ENCODE data around the gene F8. TPM values are rescaled to one million over a fixed set of nuclear protein-coding genes. Genes with fewer than 3 reads are reported as not detected.
A peak's percentile ranks its signal among the peaks of the same experiment; 100 is the strongest.

F8 gene
- total and polyA plus RNA-seq, 2 of the 4 experiments (the other 2 are of a cell fraction) = 1.4 to 1.5 TPM

DNA sequence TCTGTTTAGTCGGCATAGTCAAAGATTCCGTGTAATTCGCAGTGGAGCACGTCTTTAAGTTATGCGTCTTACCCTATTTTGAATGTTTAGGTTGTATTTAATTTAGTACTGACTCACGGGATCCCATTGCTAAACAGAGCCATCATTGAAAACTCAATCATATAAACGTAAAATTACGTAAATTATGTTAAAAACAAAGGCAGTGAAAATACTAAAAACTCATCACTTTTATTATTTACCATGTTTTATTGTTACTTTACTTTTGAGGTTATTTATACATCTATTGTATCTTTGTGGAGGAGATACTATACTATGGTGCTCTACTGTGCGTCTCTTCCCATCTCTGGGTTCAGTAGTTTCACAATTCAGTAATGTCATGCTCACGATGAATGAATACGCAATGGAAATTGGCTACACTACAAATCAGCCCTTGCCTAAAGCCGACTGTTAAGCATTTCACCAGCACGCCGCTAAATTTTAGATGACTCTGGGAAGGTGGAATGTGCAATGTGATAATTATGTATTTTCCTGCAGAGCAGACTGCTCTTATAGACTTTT is 5.1 kb upstream of the F8 start:
- peak; percentile 70 for DNase-seq
- intact Hi-C loops (cut with micrococcal nuclease) = loop anchor here (2.0 kb wide), 1 partner anchor 43 kb away; the partner anchor contains the start of genes BRCC3, CMC4 and MTCP1
- TF ChIP-seq FOS (IDR thresholded peaks at IDR 0.05; ENCODE audit: low read depth, low read length) = no peak
- TF ChIP-seq RFX5 (IDR thresholded peaks at IDR 0.05; ENCODE audit: low read depth, low read length) = no peak
- no peak for TF ChIP-seq BHLHE40 (IDR thresholded peaks at IDR 0.05; ENCODE audit: low read depth, low read length)
- TF ChIP-seq SMC3 (IDR thresholded peaks at IDR 0.05; ENCODE audit: low read depth, low read length) = no peak
- TF ChIP-seq MAZ (IDR thresholded peaks at IDR 0.05; ENCODE audit: borderline replicate concordance, low read depth, low read length) = no peak
- no peak for TF ChIP-seq MXI1 (IDR thresholded peaks at IDR 0.05; ENCODE audit: borderline replicate concordance, low read depth, low read length)
- TF ChIP-seq CEBPB (IDR thresholded peaks at IDR 0.05; ENCODE audit: low read depth, low read length) = peak; percentile 81
- TF ChIP-seq USF2 (IDR thresholded peaks at IDR 0.05; ENCODE audit: low read depth, low read length) = no peak
- TF ChIP-seq RAD21 (IDR thresholded peaks at IDR 0.05; ENCODE audit: low read length) = no peak
- no peak for TF ChIP-seq CTCF (conservative IDR thresholded peaks at IDR 0.05; ENCODE audit: low read depth, low read length)
- TF ChIP-seq, protein P1, sequence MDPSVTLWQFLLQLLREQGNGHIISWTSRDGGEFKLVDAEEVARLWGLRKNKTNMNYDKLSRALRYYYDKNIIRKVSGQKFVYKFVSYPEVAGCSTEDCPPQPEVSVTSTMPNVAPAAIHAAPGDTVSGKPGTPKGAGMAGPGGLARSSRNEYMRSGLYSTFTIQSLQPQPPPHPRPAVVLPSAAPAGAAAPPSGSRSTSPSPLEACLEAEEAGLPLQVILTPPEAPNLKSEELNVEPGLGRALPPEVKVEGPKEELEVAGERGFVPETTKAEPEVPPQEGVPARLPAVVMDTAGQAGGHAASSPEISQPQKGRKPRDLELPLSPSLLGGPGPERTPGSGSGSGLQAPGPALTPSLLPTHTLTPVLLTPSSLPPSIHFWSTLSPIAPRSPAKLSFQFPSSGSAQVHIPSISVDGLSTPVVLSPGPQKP (IDR thresholded peaks at IDR 0.05; ENCODE audit: borderline replicate concordance, low read depth, low read length) = no peak
- no peak; the same call in 1 of the 2 replicates for TF ChIP-seq CHD1 (IDR thresholded peaks at IDR 0.05; ENCODE audit: low read depth, low read length)
- TF ChIP-seq MAFK (IDR thresholded peaks at IDR 0.05; ENCODE audit: low read depth, low read length) = no peak
- TF ChIP-seq RCOR1 (IDR thresholded peaks at IDR 0.05; ENCODE audit: insufficient replicate concordance, low read length) = no peak

More for the DNA sequence above, 5.1 kb upstream of the F8 start:
- WGBS, 2 experiments (ENCODE audit: extremely low coverage in 2 of 2, insufficient read length in 1 of 2) = no CpG with 5 or more reads among the region's 14 CpGs
- Histone ChIP-seq H4K8ac (ENCODE audit: low read depth in 2 of 2, low read length in 2 of 2) (peak overlapping the region; percentile 41 to 67; a peak in 2 of 4 replicates), H3K14ac (replicated peaks; ENCODE audit: low read depth, low read length) (peak overlapping the region; percentile 5), H3K9me3 (ENCODE audit: control insufficient read depth, insufficient read depth, low read length) (no peaks in the 10 kb centered on the region), H3K27me3 (ENCODE audit: control insufficient read depth, insufficient read depth, low read length) (no peaks in the 10 kb centered on the region; the same call in 1 of the 2 replicates), H3K18ac (ENCODE audit: low read depth, low read length) (peak overlapping the region; percentile 87), H4K5ac (ENCODE audit: low read depth, low read length) (peak overlapping the region; percentile 90; the same call in 1 of the 2 replicates), H2AK9ac (replicated peaks; ENCODE audit: low read depth, low read length, poor library complexity) (no peak overlapping the region), H2BK5ac (ENCODE audit: low read depth, low read length, poor library complexity, severe bottlenecking) (peak overlapping the region; percentile 77), H2AFZ (replicated peaks; ENCODE audit: low read length, poor library complexity) (peak overlapping the region; percentile 93), H3K79me1 (ENCODE audit: low read depth in 1 of 2, low read length in 2 of 2) (peaks cover 0 to 7% of the 10 kb centered on the region in 2 experiments; a peak in 2 of 4 replicates), H3K27ac (ENCODE audit: insufficient read depth, low read length) (peak overlapping the region; percentile 94), H3K4me1 (ENCODE audit: control insufficient read depth, insufficient read depth, low read length) (no peaks in the 10 kb centered on the region), H3K9ac (ENCODE audit: low read depth, low read length) (peak overlapping the region; percentile 98), H3K4me2 (ENCODE audit: low read depth, low read length) (peak overlapping the region; percentile 89), H3K9me1 (ENCODE audit: insufficient read depth, low read length) (no peaks in the 10 kb centered on the region), H4K91ac (ENCODE audit: insufficient read depth, low read depth, low read length) (peak overlapping the region; percentile 62; the same call in 1 of the 2 replicates), H3K4ac (ENCODE audit: low read depth, low read length) (peak overlapping the region; percentile 24; the same call in 1 of the 2 replicates), H2AK5ac (ENCODE audit: low read depth, low read length) (no peak overlapping the region), H3K23ac (ENCODE audit: low read depth, low read length) (peak overlapping the region; percentile 44; the same call in 1 of the 2 replicates), H3K4me3 (ENCODE audit: insufficient read depth, low read depth, low read length) (peak overlapping the region; percentile 96), H3K56ac (ENCODE audit: extremely low read depth, insufficient read depth, low read length) (peak overlapping the region; percentile 76), H2BK120ac (ENCODE audit: low read depth, low read length) (0 out of 2 replicates have a peak overlapping the region, but pooled peaks have one; percentile 28), H4K20me1 (ENCODE audit: insufficient read depth, low read length) (no peaks in the 10 kb centered on the region), H2BK20ac (ENCODE audit: low read depth, low read length) (no peak overlapping the region), H3K36me3 (ENCODE audit: control insufficient read depth, insufficient read depth, low read length) (no peaks in the 10 kb centered on the region), H2BK15ac (ENCODE audit: low read depth, low read length) (no peak overlapping the region)
- CTCF ChIA-PET = no interaction called here
- peak; percentile 4; the same call in 1 of the 2 replicates for ATAC-seq (ENCODE audit: low read depth)
- dilution Hi-C loops (cut with HindIII; ENCODE audit: low sequenced_read_pairs, unreplicated experiment) = no loop called here
- no TSS peak for BruUV-seq (replicated peaks)
- POLR2A ChIA-PET (ENCODE audit: unreplicated experiment) = no interaction called here
- in situ Hi-C loops (cut with MboI; ENCODE audit: low sequenced_read_pairs) = no loop called here
